Adrenal gland (tissue), 5 donors: ENCODE data around the gene RDX.

ENCODE experiments used
- CTCF ChIP-seq, 6 experiments: fragments of 450-650 bp in 4 of 6; fragments of 200-600 bp in 2 of 6; sonication (generic) in 1 of 6; IDR thresholded peaks; 1 replicate in 5 of 6; 2 replicates in 1 of 6; pipeline versions ENCODE4 v1.5.1 to v1.8.0; 2016 to 2021; ENCODE audit warnings: antibody characterized with exemption in 6 of 6, mild to moderate bottlenecking in 2 of 6, moderate library complexity in 1 of 6
- POLR2A ChIP-seq, 2 donors: fragments of 450-650 bp; IDR thresholded peaks; one replicate each; pipeline ENCODE4 v1.6.1; 2017; ENCODE audit warnings: antibody characterized with exemption in 2 of 2, mild to moderate bottlenecking in 2 of 2, moderate library complexity in 1 of 2
- donor health status: DM: no; HTN: no; CAD: no.

- TF ChIP-seq POLR2A (IDR thresholded peaks at IDR 0.05) (no peak), CTCF (IDR thresholded peaks at IDR 0.05) (no peak)
Observed at GRCh38 chr11:110190885-110191284, 105.5 kb downstream of the RDX start.
